HTERT RPE-1 (cell line): ENCODE measurements around the gene RMDN3.

Experiments
- in situ Hi-C: fragments of 300-500 bp; cut with MboI; formaldehyde crosslinking; loops from 4 replicates; pipeline ENCODE4 v1.14.3; 2020; ENCODE audit warnings: low sequenced_read_pairs

The RMDN3 gene

DNA sequence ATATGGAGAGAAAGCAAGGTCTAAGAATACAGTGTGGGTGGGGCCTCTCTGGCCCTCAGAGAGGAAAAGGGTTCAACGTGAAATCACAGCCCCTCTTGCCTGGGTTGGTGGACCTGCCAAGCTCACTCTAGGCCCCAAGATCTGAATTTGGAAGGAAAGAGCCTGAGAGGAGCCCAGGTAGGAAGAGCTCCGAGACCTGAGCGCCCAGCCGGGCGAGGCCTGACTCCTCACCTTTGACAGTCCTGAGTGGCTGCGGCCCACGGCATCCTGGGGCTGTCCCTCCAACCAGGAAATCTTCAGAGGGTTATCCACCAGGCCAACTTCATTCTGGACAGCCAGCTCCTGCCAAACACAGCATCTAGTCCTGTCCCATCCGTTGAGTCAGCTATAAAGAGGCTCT, 18.4 kb upstream of the RMDN3 start:
- in situ Hi-C loops, result no loop called here

DNA sequence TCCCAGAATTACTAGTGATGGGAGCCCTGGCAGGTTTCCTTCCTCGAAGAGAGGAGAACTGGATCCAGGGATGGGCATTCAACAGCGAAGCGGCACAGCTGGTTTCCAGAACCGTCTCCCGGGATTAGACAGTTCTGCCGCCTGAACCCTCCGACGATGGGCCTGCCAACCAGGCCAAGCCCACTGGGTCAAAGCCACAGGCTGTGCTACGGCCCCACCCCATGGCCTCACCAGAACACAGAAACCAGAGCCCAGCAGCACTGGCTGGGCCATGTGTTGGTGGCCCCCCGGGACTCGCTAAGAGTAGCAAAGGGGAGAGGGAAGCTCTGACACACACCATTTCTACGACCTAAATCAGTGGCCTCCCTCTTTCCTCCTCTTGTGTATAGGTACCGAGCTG, 17.0 kb upstream of the RMDN3 start:
- in situ Hi-C loops, result no loop called here

DNA sequence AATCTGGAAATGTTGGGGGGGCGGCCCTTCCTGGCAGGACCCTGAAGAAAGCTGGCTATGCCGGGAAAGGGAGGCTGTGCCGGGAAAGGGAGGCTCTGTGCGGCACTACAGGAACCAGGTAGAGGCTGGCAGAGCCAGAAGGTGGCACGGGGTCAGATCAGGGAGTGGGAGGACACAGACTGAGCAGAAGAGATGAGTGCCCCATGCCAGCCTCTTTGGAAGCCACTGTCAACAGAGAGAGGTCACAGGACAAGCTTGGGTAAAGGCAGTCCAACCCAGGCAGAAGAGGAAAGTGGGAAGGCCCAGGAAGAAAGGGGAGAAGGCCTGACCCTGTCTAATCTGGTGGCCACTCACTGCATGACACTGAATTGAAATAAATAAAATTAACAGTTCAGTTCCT, 16.2 kb upstream of the RMDN3 start:
- in situ Hi-C loops, result no loop called here

DNA sequence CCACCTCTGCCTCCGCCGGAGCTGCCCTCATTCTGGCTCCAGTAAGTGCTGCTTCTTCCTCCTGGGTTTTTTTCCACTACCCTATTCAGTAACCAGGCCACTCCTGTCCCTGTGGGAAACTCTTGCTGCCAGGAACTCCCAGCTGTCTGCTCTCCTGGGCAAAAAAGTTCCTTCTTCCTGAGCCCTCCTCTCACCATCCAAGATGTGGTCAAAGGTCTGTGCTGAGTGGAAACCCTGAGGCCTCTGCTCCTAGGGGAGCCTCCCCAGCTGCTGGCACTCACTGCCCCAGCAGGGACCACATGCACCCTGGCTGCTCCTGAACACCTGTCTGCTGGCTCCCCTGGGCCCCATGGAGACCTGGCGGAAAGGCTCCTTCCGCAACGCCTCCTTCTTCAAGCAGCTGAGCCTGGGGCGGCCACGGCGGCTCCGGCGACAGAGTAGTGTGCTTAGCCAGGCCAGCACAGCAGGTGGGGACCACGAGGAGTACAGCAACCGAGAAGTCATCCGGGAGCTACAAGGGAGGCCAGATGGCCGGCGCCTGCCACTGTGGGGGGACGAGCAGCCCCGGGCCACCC, 15.2 kb upstream of the RMDN3 start:
- in situ Hi-C loops, result no loop called here

DNA sequence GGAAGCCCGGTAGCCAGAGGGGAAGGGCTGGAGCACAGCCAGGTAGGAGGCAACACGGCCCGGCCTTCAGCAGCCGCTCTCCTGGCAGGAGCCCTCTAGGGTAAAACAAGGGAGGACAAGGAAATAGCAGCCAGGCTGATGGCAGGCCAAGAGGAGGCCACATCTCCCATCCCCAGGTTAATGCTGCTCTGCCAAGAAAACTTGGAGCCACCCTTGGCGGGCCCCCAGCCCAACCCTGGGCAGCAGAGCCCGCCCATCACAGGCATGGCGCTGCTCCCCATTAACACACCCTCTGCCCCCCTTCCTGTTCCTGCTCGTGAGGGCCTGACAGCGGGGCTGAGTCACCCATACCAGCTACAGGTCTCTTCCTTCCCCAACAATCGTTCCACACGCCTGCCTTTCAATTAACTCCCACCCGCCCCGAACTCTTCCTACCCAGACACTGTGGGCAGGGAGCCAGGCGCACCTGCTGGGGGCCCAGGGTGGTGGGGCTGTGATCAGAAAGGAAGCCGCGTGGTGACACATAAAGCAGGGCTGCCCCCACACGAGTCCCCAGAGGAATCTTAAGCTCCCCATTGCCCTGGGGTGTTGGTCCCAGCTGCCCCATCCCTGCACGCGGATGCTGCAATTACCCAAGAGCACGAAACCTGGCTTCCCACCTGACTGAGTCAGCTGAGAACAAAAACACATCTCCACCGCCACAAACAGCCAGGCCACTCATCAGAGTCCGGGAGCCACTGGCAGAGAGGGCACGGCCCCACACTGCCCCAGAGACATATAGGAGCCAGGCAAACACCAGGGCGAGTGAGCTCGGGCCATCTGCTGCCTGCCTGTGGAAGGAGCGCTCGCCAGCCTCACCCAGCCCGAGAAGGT, 14.5 kb upstream of the RMDN3 start, which contains the start of gene C15orf62:
Gene C15orf62, plus strand, starts transcription at position 707 of the 873 bp plus-strand sequence. CDS start 516 bp downstream, outside the sequence.
- in situ Hi-C loops, result no loop called here

DNA sequence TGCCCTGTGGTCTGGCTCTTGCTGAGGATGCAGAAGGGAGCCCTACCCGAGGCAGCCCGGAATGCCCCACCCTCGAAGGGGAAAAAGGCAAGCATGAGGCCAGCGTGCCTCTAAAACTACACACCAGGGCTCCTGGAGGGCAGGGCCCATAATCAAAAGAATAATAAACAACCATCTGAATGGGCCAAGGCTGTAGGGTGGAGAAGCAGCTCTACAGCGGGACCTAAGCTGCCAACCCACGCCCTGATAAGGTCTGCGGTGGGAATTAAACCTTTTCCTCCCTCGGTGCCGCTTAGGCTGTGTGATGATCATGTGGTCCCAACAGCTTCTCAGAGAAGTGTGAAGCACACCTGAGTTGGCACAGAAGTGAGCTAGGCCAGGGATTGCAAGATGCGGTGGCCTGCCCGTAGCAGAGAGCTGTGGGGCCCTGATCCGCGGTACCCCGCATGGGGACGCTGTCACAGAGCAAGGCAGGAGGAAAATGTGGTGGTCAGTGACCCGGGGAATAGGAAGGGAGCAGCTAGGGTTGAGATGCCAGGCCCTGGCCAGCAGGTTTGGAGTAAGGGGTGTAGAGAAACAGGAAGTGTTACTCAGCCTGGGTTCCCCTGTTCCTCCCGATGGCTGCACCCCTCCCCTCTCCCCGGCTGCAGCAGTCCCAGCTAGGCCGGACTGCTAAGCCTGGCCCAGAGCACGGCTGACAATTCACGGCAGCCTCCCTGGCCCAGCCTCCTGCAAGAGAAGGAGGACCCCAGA, 13.6 kb upstream of the RMDN3 start:
- in situ Hi-C loops, result no loop called here

DNA sequence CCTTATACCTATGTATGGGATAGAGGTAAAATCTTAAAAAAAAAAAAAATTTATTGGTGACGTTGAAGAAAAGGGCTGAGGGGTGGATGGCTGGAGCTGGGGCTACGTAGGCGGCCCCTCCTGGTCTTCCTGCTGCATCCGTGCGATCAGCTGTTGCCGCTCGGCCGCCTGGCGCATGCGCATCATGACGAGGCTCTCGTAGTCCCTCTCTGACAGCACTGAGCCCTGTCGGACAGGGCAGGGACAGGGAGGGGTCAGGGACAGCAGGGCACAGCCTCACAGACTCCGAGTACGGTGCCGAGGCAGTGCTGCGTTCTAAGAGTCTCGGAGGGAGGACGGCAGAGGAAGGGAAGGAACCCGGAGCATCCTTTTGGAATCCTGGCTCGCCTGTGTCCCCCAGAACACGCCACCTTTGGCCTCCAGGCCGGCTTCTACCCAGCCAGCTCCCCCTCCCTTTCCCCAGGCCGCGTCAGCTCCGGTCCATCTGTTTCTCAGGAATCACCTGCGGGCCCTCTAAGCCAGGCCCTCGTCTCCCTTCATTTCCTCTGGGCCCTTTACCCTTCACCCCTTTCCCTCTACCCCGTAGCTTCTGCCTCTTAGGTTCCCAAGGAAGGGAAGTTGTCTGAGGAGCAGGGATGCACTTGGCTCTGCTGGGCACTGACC, 12.9 kb upstream of the RMDN3 start:
- in situ Hi-C loops, result no loop called here

DNA sequence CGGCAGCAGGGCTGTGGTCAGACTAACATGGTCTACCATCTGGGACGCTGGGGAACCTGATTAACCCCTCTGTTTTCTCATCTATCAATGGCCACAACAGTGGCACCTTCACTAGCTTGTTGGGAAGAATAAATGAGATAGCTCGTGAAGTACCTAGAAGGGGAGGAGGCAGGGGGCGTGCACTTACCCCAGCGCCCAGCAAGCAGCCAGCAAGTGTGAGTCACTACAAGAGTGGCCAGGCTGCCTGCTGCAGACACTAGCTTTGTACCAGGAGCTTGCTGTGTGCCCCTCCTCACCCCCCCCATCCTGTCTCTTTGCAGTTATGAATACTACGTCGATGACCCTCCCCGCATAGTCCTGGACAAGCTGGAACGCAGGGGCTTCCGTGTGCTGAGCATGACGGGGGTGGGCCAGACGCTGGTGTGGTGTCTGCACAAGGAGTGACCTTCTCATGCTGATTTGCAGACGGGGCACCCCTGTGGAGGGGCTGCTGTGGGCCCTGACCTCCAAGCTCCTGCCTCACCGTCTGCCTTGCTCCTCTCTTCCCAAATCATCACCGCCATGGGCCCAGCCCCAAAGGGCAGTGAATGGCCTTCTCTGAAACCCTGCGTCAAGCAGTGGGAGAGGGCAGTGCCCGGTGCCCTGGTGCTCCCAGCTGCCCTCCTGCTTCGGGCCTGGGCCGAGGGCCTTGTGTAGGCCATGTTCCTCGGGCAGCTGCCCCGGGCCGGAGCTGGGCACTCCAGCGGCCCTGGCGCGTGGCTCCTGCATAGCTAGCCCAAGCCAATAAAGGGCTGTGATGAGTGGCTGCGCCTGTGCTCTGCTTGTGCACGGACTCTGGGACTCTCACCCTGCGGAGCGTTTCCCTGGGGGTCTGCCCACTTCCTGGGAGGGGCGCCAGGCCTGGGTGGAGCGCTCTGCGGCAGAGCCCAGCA, 12.1 kb upstream of the RMDN3 start:
- in situ Hi-C loops, result no loop called here

DNA sequence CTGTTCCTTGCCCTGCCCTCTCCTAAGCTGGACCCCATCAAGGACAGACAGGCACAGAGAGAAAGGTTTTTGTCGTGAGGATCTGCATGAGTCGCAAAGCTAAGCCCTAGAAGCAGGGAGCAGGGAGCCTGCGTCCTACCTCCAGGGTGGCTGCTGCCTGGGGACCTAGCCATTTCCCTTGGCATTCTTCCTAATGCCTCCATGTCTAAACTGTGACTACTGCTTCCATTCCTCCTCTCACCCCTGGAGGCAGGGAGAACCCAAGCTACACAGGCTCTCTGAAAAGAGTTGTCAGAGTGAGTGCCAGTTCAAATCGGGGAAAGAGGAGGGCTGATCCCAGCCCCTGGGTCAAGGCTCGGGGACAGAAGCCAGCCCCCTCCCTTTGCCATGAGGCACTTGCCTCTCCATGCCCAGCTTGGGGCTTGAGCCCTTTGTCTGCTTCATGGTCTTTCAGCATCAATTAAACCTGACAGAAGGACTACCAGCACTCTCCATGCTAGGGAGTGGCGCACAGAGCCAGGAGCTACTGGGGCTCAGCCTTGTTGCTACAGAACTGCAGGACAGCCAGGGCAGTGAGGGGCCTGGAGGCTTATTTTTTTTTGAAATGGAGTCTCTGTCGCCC, 11.3 kb upstream of the RMDN3 start:
- in situ Hi-C loops, result no loop called here

DNA sequence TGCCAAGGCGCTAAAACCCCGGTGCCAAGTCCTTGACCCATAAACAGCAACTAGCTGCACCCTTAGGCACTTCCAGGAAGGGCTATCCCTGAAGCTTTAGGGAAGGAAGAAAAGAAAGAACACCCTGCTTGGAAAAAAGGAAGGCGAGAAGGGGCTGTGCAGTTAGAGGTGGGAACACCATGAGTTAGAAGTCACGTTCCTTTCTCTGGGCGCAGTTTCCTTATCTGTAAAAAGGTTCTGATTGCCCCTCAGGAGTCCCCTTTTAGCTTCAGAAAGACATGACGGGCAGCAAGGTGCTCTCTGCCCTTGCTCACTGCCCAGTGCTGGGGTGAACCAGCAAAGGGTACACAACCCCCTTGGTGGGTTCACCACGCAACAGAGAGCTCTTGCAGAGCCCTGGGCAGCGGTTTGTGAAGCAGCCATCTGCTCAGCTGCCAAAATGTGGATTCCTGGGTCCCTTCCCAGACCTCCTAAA, 9.6 kb upstream of the RMDN3 start:
- in situ Hi-C loops, result no loop called here

DNA sequence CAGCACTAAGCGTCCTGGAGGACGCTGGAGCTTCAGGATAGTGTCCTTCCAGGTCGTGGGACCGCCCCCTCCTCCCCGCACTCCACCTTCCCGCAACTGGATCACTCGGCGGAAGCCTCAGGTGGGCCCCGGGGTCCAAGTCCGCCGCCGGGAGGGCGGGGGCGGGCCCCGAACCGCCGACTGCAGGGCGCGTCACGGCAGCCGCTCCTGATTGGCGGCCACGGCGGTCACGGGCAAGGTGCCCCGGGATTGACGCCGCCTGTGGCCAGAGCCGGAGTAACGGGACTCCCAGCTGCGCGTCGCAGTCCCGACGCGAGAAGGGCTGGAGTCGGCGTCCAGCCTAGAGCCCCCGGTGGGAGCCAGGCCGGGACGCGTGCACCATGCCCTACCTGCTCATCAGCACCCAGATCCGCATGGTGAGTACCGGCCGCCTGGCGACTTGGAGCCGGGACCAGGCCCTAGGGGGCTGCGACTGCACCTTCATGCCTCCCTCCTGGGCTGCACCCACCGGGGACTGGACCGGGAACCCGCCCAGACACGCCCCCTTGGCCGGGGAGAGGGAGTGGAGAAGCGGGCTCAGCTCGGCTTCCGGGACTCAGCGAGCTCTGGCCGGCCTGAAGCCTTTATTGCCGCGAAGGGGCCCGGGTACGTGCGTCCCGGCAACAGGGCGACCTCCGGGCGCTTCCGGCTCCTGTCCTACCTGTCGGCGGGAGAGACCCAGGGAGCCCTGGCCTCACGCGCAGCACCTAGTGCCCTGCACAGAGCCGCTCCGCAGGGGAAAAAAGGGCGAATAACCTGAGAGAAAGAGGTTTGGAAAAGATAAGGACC, 9.0 kb upstream of the RMDN3 start, which contains the start of gene GCHFR:
Gene GCHFR, plus strand, starts transcription at position 268 of the 828 bp plus-strand sequence. Its CDS starts 113 bp downstream, at position 381.
- in situ Hi-C loops, result no loop called here

DNA sequence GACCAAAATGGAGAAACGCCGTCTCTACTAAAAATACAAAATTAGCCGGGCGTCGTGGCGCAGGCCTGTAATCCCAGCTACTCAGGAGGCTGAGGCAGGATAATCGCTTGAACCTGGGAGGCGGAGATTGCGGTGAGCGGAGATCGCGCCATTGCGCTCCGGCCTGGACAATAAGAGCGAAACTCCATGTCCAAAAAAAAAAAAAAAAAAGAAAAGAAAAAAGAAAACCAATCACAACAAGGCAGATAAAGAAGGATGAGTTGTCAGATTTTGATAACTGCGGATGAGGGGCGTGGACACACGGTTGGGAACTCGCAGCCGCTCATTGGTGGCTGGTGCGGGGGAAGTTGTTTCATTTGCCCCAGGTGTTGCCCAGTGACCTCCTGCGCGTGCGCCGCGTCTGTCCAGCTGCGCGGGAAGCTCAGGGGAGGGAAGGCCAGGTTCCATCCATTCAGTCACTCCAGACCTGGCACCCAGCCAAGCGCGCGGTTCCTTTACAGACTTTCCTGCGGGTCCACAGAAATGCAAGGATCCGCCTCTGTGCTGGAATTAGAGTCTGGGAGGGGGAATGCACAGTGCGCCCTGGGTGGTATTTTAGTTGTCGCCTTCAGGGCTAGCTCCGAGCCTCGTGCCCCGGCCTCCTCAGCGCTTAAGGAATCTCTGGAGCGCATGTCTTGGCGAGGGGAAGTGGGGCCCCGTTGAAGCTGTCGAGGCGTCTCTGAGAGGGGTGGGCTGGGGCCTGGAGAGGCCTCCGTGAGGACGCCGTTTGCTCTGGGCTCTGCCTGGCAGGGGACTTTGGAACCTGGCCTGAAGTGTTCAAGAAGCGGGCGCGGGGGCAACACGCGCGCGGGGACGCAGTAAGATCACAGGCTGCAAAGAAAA, 8.1 kb upstream of the RMDN3 start:
- in situ Hi-C loops, result no loop called here

DNA sequence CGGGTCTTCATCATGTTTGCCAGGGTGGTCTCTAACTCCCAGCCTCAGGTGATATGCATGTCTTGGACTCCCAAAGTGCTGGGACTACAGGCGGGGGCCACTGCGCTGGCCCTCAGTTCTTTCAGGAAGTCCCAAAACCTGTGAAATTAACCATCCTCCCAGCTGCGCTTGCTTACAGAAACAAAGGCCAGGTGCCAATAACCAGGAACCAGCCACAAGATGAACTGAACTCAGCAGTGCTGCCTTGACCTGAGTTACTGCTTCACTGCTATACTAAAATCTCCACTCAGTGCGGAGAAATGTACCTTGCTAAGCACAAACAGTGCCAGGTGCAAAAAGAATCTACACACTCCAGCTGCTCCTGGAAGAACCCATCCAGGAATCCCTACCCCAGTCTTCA, 4.9 kb upstream of the RMDN3 start:
- in situ Hi-C loops, result no loop called here

DNA sequence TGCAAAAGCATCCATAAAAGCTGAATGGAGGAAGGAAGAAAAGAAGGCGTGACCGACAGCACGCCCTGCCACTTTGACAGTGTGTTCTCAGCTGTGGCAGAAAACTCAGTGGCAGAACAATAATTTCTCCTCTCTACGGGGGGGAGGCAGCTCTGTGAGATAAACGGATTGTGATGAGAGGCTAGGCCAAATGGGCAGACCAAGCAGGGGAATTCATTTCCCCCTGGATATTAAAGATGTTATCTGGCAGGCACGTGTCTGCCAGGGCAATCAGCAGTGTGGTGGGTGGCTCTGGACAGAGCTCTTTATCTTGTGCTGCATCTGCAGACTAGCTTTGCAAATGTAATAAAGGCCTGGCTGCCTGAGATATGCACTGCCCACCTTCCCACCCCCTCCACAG, 1.9 kb upstream of the RMDN3 start:
- in situ Hi-C loops, result no loop called here

DNA sequence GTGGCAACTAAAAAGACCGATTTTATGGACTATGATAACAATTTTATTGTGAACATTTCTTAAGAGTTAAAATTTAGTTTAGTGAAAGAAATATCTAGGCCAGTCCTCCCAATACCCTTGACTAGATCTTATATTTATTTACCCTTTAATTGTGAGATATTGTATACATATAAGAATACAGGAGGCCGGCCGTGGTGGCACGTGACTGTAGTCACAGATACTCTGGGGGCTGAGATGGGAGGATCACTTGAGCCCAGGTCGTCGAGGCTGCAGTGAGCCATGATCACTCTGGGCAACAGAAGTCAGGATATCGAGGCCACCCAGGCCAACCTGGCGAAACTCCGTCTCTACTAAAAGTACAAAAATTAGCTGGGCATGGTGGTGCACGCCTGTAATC, 756 bp upstream of the RMDN3 start:
- in situ Hi-C loops, result no loop called here

DNA sequence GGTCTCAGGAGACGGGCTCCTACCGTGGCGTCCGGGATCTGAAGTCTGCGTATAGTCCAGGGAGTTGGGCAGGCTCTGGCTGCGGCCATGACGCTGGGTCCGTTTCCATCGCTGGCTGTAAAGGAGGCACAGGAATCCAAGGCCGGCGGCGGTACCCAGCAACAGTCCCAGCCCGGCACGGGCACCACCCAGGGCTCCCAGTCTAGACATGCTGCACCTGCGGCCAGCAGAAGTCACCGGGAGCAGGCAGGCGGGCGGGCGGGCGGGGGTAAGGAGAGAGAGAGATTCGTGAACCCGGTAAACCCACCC, 526 bp downstream of the RMDN3 start:
- in situ Hi-C loops, result no loop called here

DNA sequence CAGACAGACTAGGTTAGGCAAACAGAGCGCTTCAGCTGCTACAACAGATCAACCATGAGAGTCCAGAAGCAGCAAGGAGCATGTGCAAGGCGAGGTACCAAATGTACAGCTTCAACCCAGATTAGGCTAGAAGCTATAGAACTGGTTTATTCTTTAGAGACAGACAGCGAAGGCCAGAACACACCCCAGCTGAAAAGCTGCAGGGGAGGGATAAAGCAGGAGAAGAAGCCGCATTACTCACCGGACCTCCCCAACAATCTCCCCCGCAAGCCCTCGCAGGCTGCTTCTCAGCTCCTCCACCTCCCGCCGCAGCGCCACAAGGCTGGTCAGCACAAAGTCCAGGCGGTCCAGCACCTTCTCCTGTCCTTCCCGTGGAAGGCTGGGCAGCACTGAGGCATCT, 3.3 kb downstream of the RMDN3 start:
- in situ Hi-C loops, result no loop called here

DNA sequence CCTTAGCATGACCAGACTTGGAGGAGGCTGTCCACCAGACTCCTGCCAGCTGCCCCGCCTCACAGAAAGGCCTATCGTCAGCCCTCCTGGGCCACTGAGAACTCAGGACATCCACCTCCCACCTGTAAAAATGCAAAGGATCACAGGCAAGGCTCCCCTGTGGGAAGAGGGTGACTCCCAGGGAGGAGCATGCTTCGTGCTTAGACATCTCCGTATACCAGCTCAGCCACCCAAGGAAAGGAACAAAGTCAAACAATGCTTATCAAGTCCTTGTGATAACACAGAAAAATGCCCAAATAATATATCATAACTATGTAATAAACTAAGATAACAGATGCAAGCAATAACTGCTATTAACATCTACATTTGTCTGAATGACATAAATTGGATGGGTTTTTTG, 4.2 kb downstream of the RMDN3 start:
- in situ Hi-C loops, result no loop called here
